Coronary artery (tissue), 2 donors: Measurements from ENCODE around the gene PPP3R1.
A peak's percentile ranks its signal among the peaks of the same experiment; 100 is the strongest.

Source experiments
- DNase-seq: peaks from one replicate; pipeline ENCODE4 v3.0.0-alpha.2; 2017; ENCODE audit warnings: low spot score
- H3K27ac ChIP-seq, 2 donors: fragments of 200-600 bp; sonication (generic); one replicate each; pipeline ENCODE4 v1.5.1; 2016 to 2019
- H3K4me3 ChIP-seq: fragments of 200-600 bp; sonication (generic); 2 replicates; pipeline ENCODE4 v1.5.1; 2016; ENCODE audit warnings: mild to moderate bottlenecking, moderate library complexity
- CTCF ChIP-seq: fragments of 200-600 bp; sonication (generic); IDR thresholded peaks from one replicate; pipeline ENCODE4 v1.5.1; 2019; ENCODE audit warnings: antibody characterized with exemption

PPP3R1 gene

GRCh38 chr2:68225119-68225632, 27.2 kb downstream of the PPP3R1 start:
- DNase-seq, result no peak
- peak overlapping the region; percentile 12 for H3K4me3 ChIP-seq
- peak overlapping the region; percentile 12 to 43 for H3K27ac ChIP-seq
- no peak for TF ChIP-seq CTCF

GRCh38 chr2:68223419-68223818, 28.9 kb downstream of the PPP3R1 start:
- DNase-seq, result no peak
- Histone ChIP-seq H3K4me3 (no peak overlapping the region), H3K27ac (peak overlapping the region in 1 of 2 donors; percentile 9)
- TF ChIP-seq CTCF, result no peak

- peak overlapping the region in 1 of 2 donors; percentile 9 for H3K27ac ChIP-seq
- DNase-seq, result no peak
- H3K4me3 ChIP-seq, result no peak overlapping the region
- no peak for TF ChIP-seq CTCF
Measured at GRCh38 chr2:68222287-68222686, 30.0 kb downstream of the PPP3R1 start.

- Histone ChIP-seq H3K27ac (no peak overlapping the region), H3K4me3 (no peak overlapping the region)
- no peak for DNase-seq
- TF ChIP-seq CTCF, result no peak
Measured at GRCh38 chr2:68218343-68218901, 33.9 kb downstream of the PPP3R1 start.

- Histone ChIP-seq H3K27ac (no peak overlapping the region), H3K4me3 (no peak overlapping the region)
- no peak for TF ChIP-seq CTCF
- DNase-seq, result no peak
Measured at GRCh38 chr2:68217729-68218128, 34.6 kb downstream of the PPP3R1 start.

GRCh38 chr2:68216454-68217310, 35.6 kb downstream of the PPP3R1 start:
- Histone ChIP-seq H3K27ac (no peak overlapping the region), H3K4me3 (no peak overlapping the region)
- DNase-seq, result no peak
- TF ChIP-seq CTCF, result no peak
